ENCODE results near the gene MYO7B.

- TF ChIP-seq CTCF (IDR thresholded peaks at IDR 0.05) (no peak), POLR2A (IDR thresholded peaks at IDR 0.05) (no peak)
Observed at GRCh38 chr2:127581050-127581345, 45.5 kb downstream of the MYO7B start.

Measured in lower leg skin (tissue), 3 donors.